PC-9 (cell line): ENCODE data around the gene SMYD2. TPM values are rescaled to one million over a fixed set of nuclear protein-coding genes. Genes with fewer than 3 reads are reported as not detected.

ENCODE experiments used
- BruUV-seq: library from RNA; stranded (reverse); fragments of 400-500 nt; replicated peaks from 2 replicates; lab custom pipeline; 2021; lab: Mats Ljungman, UMichigan
- CTCF ChIA-PET: fragments of 300-600 bp; sonication (Branson Sonifier 250); formaldehyde crosslinking; loops from one replicate; lab custom pipeline; 2022; ENCODE audit warnings: antibody characterized with exemption; lab: Charles Lee
- POLR2A ChIA-PET: fragments of 300-600 bp; sonication (Branson Sonifier 250); formaldehyde crosslinking; loops from one replicate; lab custom pipeline; 2022; ENCODE audit warnings: antibody characterized with exemption; ENCODE audit not compliant: unreplicated experiment; lab: Charles Lee
- DNase-seq, 2 experiments: peaks; one replicate each; pipeline versions ENCODE4 v3.0.0 to v3.0.0-alpha.2; 2015 to 2022; ENCODE audit warnings: mixed read lengths in 1 of 2
- H2AFZ ChIP-seq: fragments of 200-600 bp; sonication (generic); 2 replicates; pipeline ENCODE4 v1.8.1; 2017; ENCODE audit warnings: antibody characterized with exemption
- H3F3A ChIP-seq: fragments of 200-600 bp; sonication (generic); 2 replicates; pipeline ENCODE4 v1.8.1; 2017; ENCODE audit warnings: antibody characterized with exemption, mild to moderate bottlenecking, low read depth; ENCODE audit not compliant: insufficient read depth
- H3K27ac ChIP-seq: fragments of 200-600 bp; sonication (generic); 2 replicates; pipeline ENCODE4 v1.6.1; 2016; ENCODE audit warnings: mixed run types
- H3K27me3 ChIP-seq: fragments of 200-600 bp; sonication (generic); 2 replicates; pipeline ENCODE4 v1.6.1; 2016; ENCODE audit warnings: low read depth, mixed run types; ENCODE audit not compliant: insufficient read depth
- H3K36me3 ChIP-seq: fragments of 200-600 bp; sonication (generic); 2 replicates; pipeline ENCODE4 v1.6.1; 2016; ENCODE audit warnings: low read depth, mixed run types
- H3K4me1 ChIP-seq: fragments of 200-600 bp; sonication (generic); replicated peaks from 2 replicates; pipeline ENCODE4 v1.6.1; 2016; ENCODE audit warnings: mixed run types; ENCODE audit not compliant: insufficient read depth
- H3K4me2 ChIP-seq: fragments of 200-600 bp; sonication (generic); 2 replicates; pipeline ENCODE4 v1.6.1; 2017; ENCODE audit warnings: mixed run types
- H3K4me3 ChIP-seq: fragments of 200-600 bp; sonication (generic); 2 replicates; pipeline ENCODE4 v1.6.1; 2016; ENCODE audit warnings: mixed run types
- H3K79me2 ChIP-seq: fragments of 200-600 bp; sonication (generic); 2 replicates; pipeline ENCODE4 v1.6.1; 2017; ENCODE audit warnings: low read depth, mixed run types
- H3K9me2 ChIP-seq: fragments of 200-600 bp; sonication (generic); 2 replicates; pipeline ENCODE4 v1.8.1; 2017; ENCODE audit warnings: mild to moderate bottlenecking; ENCODE audit not compliant: insufficient read depth
- H3K9me3 ChIP-seq: fragments of 200-600 bp; sonication (generic); 2 replicates; pipeline ENCODE4 v1.8.1; 2016; ENCODE audit warnings: low read depth; ENCODE audit not compliant: insufficient read depth
- H4K20me1 ChIP-seq: fragments of 200-600 bp; sonication (generic); 2 replicates; pipeline ENCODE4 v1.8.1; 2017; ENCODE audit not compliant: insufficient read depth
- CTCF ChIP-seq: fragments of 200-600 bp; sonication (generic); conservative IDR thresholded peaks from 2 replicates; pipeline ENCODE4 v1.6.1; 2017; ENCODE audit warnings: mixed run types, antibody characterized with exemption, mild to moderate bottlenecking, moderate library complexity
- EZH2 ChIP-seq: fragments of 200-600 bp; sonication (generic); IDR thresholded peaks from 2 replicates; pipeline ENCODE4 v1.8.0; 2017; ENCODE audit warnings: antibody characterized with exemption, low read depth
- intact Hi-C: fragments of 100-400 bp; cut with micrococcal nuclease; formaldehyde crosslinking; loops from one replicate; pipeline ENCODE4 v1.10.0; 2022; ENCODE audit not compliant: unreplicated experiment
- total RNA-seq: library from RNA; stranded (reverse); gene quantifications from 2 replicates; pipeline ENCODE4 v1.2.3, GENCODE V29; 2021

SMYD2 gene
- total RNA-seq, 1 experiment from 2014 or later, result 36.4 TPM

- Histone ChIP-seq H2AFZ (no peak overlapping the region), H3K4me1 (no peaks in the 10 kb centered on the region), H3K36me3 (no peaks in the 10 kb centered on the region), H3K27me3 (no peaks in the 10 kb centered on the region), H3K9me2 (no peaks in the 10 kb centered on the region), H3K4me3 (no peak overlapping the region), H4K20me1 (no peaks in the 10 kb centered on the region), H3K79me2 (no peaks in the 10 kb centered on the region), H3K4me2 (no peak overlapping the region), H3K9me3 (no peaks in the 10 kb centered on the region), H3K27ac (no peak overlapping the region), H3F3A (no peaks in the 10 kb centered on the region)
- DNase-seq, result no peak
- POLR2A ChIA-PET, result no interaction called here
- intact Hi-C loops, result loop anchor here (5.0 kb wide), 1 partner anchor 1297 kb away; the partner anchor contains the start of gene ANGEL2
- BruUV-seq, result no TSS peak
- TF ChIP-seq CTCF (no peak), EZH2 (no peak)
- CTCF ChIA-PET, result no interaction called here
Observed at GRCh38 chr1:214314178-214314843, 33.4 kb downstream of the SMYD2 start.

- Histone ChIP-seq H3K27ac (no peak overlapping the region), H3K27me3 (no peaks in the 10 kb centered on the region), H3K4me2 (no peak overlapping the region), H3K4me1 (no peaks in the 10 kb centered on the region), H2AFZ (no peak overlapping the region), H3K9me3 (no peaks in the 10 kb centered on the region), H3K36me3 (0 out of 2 replicates have a peak, but pooled peaks cover 7% of the 10 kb centered on the region), H3K4me3 (no peak overlapping the region), H3K9me2 (no peaks in the 10 kb centered on the region), H3F3A (no peaks in the 10 kb centered on the region), H3K79me2 (no peaks in the 10 kb centered on the region), H4K20me1 (no peaks in the 10 kb centered on the region)
- BruUV-seq, result no TSS peak
- TF ChIP-seq CTCF (no peak), EZH2 (no peak)
- ChIA-PET CTCF (interaction anchor here (0.6 kb wide), 1 partner anchor 102 kb away, joined by 4 read pairs; no protein-coding TSS in a partner anchor), POLR2A (interaction anchor here (0.9 kb wide), 1 partner anchor 204 kb away, joined by 5 read pairs; no protein-coding TSS in a partner anchor)
- peak; percentile 23 to 43 for DNase-seq
- intact Hi-C loops, result loop anchor here (5.0 kb wide), 1 partner anchor 34 kb away; the partner anchor contains the start of gene SMYD2
Observed at GRCh38 chr1:214316593-214316992, 35.6 kb downstream of the SMYD2 start.

GRCh38 chr1:214317300-214317699 lies 36.3 kb downstream of the SMYD2 start:
- CTCF ChIA-PET, result interaction anchor here (0.6 kb wide), 1 partner anchor 103 kb away, joined by 4 read pairs; no protein-coding TSS in a partner anchor
- POLR2A ChIA-PET, result interaction anchor here (0.9 kb wide), 1 partner anchor 203 kb away, joined by 5 read pairs; no protein-coding TSS in a partner anchor
- Histone ChIP-seq H3K9me3 (no peaks in the 10 kb centered on the region), H2AFZ (no peak overlapping the region), H3K9me2 (no peaks in the 10 kb centered on the region), H3K4me2 (no peak overlapping the region), H3K4me1 (no peaks in the 10 kb centered on the region), H4K20me1 (no peaks in the 10 kb centered on the region), H3K27ac (no peak overlapping the region), H3F3A (no peaks in the 10 kb centered on the region), H3K4me3 (no peak overlapping the region), H3K79me2 (no peaks in the 10 kb centered on the region), H3K36me3 (0 out of 2 replicates have a peak, but pooled peaks cover 8% of the 10 kb centered on the region), H3K27me3 (no peaks in the 10 kb centered on the region)
- no peak for TF ChIP-seq EZH2
- no peak for TF ChIP-seq CTCF
- intact Hi-C loops, result loop anchor here (5.0 kb wide), 1 partner anchor 35 kb away; the partner anchor contains the start of gene SMYD2
- DNase-seq, result no peak
- no TSS peak for BruUV-seq
